GM19467 (cell line): ENCODE results near the gene CACNA2D4.
A peak's percentile ranks its signal among the peaks of the same experiment; 100 is the strongest.

Experiments used
- ATAC-seq: cut with Tn5 transposase; IDR thresholded peaks from one replicate; pipeline ENCODE4 v1.9.1; 2021; ENCODE audit warnings: mild to moderate bottlenecking, moderate library complexity; ENCODE audit not compliant: unreplicated experiment

Gene CACNA2D4

GRCh38 chr12:1934068-1934467, 15.6 kb upstream of the CACNA2D4 start:
- ATAC-seq, result no peak

DNA sequence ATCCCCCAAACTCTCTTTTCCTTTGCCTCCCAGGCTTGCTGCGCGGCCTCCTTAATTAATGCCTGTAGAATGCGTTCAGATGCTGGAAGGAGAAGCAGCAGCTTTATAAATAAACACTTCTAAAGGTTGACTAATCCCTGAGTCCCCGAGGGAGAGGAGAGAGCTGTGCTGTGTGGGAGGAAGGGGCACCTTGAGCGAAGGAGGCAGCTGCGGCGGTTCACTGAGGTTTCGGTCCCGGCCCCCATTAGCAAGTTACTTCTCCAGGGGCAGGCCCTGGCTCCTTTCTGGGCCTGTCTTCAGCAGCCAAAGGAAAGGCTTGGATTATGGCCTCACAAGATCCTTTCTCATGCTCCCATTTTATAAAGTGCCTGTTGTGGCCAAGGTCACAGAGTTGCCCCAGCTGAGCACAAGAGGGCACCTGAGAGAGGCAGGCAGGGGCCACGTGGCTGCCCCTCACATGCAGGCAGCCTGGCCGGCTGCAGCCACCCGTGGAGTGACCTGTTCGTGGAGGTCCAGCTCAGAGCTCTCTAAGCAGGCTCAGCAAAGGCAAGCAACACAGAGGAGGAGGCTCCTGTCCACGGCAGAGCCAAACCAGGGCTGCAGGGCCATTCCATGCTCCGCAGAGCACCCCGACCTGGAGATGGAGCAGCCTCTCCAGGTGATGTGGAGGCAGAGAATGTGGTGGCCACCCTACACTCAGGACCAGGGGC, 15.0 kb upstream of the CACNA2D4 start:
- ATAC-seq, result peak; percentile 44

GRCh38 chr12:1932264-1932777, 13.9 kb upstream of the CACNA2D4 start:
- no peak for ATAC-seq

DNA sequence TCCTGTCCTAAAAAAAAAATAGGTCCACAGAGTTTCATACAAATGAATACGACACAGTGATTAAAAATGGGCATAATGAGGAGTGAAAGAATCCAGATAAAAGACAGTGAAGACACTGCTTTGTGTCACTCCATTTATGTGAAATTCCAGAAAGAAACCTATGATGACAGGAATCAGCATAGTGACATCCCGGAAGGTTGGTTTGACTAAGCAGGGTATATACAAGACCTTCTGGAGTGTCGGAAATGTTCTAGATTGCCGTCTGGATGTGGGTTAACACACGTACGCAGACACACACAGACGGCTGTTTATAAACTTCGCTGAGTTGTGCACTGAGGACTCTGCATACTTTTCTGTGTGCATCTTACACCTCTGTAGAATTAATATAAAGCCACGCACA, 13.2 kb upstream of the CACNA2D4 start:
- no peak for ATAC-seq

GRCh38 chr12:1930803-1931597, 12.5 kb upstream of the CACNA2D4 start:
- no peak for ATAC-seq

DNA sequence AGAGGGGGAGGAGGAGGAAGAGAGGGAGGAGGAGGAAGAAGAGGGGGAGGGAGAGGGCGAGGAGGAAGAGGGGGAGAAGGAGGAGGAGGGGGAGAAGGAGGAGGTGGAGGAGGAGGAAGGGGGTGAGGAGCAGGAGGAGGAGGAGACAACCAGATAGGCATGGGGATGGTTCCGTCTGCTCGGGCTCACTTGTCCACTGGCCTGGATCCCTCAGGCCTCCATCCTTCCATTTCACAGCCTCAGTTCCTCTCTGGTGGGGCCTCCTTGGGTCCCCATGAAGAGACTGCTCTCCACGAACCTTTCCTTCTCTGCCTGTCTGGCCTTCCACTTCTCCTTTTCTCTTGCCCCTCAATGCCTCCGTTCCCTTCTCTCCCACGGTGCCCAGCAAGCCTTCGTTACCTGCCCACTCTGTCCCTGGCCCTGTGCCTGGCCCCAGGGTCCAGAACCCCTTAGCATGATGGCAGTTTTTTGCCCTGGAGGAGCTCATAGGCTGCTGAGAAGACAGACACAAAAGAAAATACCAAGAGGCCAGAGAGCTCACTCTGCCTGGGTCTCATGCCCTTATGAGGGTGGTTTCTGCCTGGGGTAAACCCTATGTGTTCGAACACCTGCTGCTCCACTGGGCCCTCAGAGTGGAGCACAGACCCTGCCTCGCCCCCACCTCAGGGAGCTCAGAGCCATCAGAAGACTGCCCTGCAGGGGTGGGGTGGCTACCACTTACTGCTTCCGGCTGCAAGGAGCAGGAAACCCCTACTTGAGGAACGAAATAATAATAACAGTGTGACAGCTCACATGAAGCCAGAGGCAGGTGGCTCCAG, 11.7 kb upstream of the CACNA2D4 start:
- no peak for ATAC-seq

DNA sequence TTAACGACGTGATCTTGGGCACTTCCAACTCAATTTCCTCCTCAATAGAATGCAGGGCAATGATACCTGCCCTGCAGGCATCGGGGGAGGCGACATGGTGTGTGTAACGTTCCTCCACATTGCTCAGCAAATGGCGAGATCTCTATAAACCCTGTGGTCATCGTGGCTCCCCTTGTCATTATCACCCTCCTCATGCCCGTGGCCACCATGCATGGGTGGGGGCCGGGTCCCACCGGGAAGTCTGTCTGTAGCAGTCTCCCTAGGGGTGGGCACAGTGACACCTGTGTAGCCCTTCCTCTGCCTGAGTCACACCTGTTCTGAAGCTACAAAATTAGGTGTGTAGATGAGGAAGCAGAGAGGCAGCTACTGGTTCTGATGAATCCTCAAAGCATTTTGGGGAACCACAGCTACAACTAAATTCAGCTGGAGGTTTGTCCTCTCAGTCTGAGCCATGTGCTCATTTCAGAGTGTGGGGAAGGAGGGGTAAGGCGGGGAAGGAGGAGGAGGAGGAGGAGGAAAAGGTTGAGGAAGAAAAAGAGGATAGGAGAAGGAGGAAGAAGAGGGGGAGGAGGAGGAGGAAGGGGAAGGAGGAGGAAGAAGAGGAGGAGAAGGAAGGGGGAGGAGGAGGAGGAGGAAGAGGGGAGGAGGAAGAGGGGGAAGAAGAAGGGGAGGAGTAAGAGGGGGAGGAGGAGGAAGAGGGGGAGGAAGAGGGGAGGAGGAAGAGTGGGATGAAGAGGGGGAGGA, 11.0 kb upstream of the CACNA2D4 start:
- no peak for ATAC-seq

GRCh38 chr12:1928439-1929121, 10.1 kb upstream of the CACNA2D4 start:
- ATAC-seq, result no peak

DNA sequence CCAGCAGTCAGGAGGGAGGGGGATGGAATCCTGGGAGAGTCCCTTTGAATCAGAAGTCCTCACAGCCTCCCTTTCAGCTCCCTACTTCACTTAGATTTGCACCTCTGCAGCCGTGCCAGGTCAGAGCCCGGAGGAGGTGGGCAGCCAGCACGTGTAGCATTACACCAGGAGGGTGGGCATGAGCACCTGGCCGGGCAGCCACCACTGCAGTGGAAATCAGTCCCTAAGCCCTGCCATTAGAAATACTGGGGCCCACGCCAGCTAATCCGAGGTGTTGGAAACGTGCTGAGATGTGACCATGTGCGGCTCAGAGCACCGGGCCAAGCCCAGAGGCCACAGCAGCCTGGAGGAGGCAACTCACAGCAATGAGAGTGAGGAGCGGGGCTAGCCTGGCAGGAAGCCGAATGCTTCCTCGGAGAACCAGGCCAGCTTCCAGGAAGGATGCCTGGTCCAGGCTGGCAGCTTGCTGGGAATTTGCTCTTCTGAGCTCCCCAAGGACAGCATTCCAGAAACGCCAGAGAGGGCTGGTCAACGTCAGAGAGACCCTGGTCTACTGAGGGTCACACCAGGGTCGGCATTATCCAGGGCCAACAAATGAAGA, 9.4 kb upstream of the CACNA2D4 start:
- ATAC-seq, result no peak

DNA sequence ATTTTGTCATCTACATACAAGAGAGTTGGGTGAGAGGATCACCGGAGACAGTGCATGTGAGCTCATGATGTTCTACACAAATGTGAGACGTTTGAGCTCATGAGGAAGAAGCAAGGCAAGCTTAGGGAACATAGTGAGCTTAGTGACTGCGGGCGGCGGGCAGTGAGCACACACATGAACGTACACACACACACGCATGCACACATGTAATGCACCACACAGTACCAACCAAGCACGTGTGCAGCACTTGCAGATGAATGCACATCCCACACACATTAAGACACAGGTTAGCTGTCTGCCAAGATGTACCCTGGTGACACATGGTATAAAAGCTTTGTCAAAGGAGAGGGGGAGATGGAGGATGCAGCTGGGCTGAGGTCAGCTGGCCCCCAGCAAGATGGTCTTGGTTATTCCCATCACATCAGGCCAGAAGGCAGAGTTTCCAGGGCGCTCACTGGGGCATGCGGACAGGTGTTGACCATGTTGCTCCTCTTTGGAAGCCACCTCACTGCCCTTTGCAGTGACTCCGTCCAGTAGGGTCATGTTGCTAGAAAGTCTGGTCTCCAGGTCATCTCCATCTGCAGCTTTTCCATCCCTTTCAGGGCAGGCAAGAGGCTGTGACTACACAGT, 8.7 kb upstream of the CACNA2D4 start:
- ATAC-seq, result no peak

GRCh38 chr12:1926251-1926657, 7.8 kb upstream of the CACNA2D4 start:
- no peak for ATAC-seq

- no peak for ATAC-seq
These were observed 7.2 kb upstream of the CACNA2D4 start for GRCh38 chr12:1925684-1926006.

- ATAC-seq, result no peak
These were observed 6.7 kb upstream of the CACNA2D4 start for GRCh38 chr12:1924996-1925683.

DNA sequence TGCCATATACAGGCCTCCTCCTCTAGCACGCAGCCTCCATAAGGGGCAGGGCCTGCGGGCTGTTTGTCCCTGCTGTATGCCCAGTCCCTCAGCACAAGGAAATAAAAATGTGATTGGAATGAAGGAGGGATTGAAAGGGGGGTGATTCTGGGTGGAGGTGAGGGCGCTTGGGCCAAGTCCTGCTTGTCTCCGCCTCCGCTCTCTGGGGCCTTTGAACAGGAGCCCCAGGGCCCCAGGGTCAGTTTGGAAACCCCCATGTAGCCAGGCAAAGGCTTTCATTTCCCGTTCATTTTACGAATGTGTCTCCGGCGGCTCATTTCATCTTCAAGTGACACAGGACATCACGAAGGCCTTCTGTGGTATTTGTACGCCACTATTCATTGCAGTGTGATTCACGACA, 4.5 kb upstream of the CACNA2D4 start:
- ATAC-seq, result no peak

DNA sequence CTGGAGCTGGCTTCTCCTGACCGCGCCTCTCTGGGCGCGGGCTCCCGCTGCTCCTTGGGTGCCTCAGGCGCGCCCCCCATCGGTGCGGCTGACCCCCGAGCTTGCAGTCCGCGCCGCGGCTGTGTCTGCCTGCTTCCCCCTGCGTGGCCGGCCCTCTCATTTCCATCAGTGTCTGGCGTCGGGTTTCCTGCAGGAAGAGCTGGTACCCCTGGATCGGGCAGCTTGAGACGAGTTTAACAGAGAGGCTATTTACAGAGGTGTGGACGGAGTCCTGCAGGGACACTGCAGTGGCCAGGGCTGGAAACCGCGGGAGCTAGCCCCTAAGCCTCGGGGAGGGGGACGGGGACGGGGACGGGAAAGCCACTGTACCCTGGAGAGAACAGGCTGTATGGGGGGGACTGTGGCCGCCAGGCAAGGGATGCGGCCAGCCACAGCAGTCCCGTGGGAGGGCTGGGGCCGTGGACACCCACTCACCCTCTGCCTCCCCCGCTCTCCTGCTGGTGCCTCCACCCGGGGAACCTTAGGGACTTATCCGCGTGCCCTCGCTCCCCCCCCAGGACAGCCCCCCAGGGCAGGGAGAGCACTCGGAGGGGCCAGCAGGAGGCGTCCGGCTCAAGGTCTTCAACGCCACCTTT, 3.7 kb upstream of the CACNA2D4 start:
- no peak for ATAC-seq

- ATAC-seq, result no peak
These were observed 2.5 kb upstream of the CACNA2D4 start for GRCh38 chr12:1920971-1921370.

DNA sequence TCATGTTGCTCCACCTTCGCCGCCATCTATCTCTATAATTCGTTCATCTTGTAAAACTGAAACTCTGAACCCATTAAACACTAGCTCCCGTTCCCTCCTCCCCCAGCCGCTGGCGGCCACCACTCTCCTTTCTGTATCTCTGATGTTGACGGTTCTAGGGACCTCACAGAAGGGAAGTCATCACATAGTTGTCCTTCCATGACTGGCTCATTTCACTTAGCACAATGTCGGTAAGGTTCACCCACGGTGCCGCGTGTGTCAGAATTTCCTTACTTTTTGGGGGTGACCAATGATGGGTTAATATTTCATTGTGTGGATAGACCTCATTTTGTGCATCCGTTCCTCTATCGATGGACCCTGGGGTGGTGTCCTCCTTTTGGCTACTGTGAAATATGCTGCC, 2.0 kb upstream of the CACNA2D4 start:
- ATAC-seq, result no peak

- no peak for ATAC-seq
These were observed 1.3 kb upstream of the CACNA2D4 start for GRCh38 chr12:1919763-1920162.
